Heart left ventricle (tissue), 13 donors: ENCODE results near the gene HIPK1.

ENCODE experiments used
- CTCF ChIP-seq, 12 donors: fragments of 200-600 bp; sonication (generic) in 4 of 12; IDR thresholded peaks; one replicate each; pipeline versions ENCODE4 v1.5.0 to v1.8.0; 2018 to 2022; ENCODE audit warnings: antibody characterized with exemption in 12 of 12, mild to moderate bottlenecking in 5 of 12
- POLR2A ChIP-seq, 2 donors: fragments of 450-650 bp; IDR thresholded peaks; one replicate each; pipeline ENCODE4 v1.6.1; 2017; ENCODE audit warnings: antibody characterized with exemption in 2 of 2, mild to moderate bottlenecking in 2 of 2, moderate library complexity in 2 of 2
- donor health status: ischemic (EF 13 %, LVEDD 7.1; RV severe dilation, severe dysfunction).
- donor health status: DM: no; HTN: yes; CAD: no.
- donor health status: DM: no; HTN: no; CAD: no.
- donor health status: ischemic (EF 25% LVEDD 6.9; RV normal size, moderate dysfunction).
- donor health status: ischemic (EF 25% LVEDD 5.7; RV mildly dilated, moderate dysfunction).
- donor health status: ischemic (EF 35%, LVEDD 5.7; RV mildly dilated, moderate dysfunction).
- donor health status: nonischemic (EF 11% LVEDD 7.7; RV severe dilation, severe dysfunction).
- donor health status: DM: yes; HTN: yes; CAD: no.
- donor health status: PGD.
- donor health status: ischemic (EF 29% LVEDD 5.4; RV normal size, mild dysfunction).
- donor health status: nonischemic (EF 23%, LVEDD 6.1; RV moderate dilation, normal function).

- TF ChIP-seq POLR2A (IDR thresholded peaks at IDR 0.05) (no peak), CTCF (IDR thresholded peaks at IDR 0.05) (no peak)
Observed at GRCh38 chr1:113972954-113973353, 43.8 kb downstream of the HIPK1 start.
